IMR-90 (cell line): ENCODE results near the gene SPNS1.

Experiments
- BHLHE40 ChIP-seq: fragments of 150-350 bp; IDR thresholded peaks from 2 replicates; pipeline ENCODE4 v1.6.1; 2016; ENCODE audit warnings: mild to moderate bottlenecking, low read depth, low read length
- CEBPB ChIP-seq: IDR thresholded peaks from 2 replicates; pipeline ENCODE4 v1.6.1; 2012; ENCODE audit warnings: low read depth, low read length, improper control_type of control experiment
- ELK1 ChIP-seq: fragments of 150-350 bp; IDR thresholded peaks from 2 replicates; pipeline ENCODE4 v1.6.1; 2016; ENCODE audit warnings: low read depth, mild to moderate bottlenecking, low read length, moderate library complexity, borderline replicate concordance
- MAFK ChIP-seq: IDR thresholded peaks from 2 replicates; pipeline ENCODE4 v1.6.1; 2012; ENCODE audit warnings: low read depth, low read length, improper control_type of control experiment
- MAZ ChIP-seq: IDR thresholded peaks from 2 replicates; pipeline ENCODE4 v1.6.1; 2012; ENCODE audit warnings: low read depth, mild to moderate bottlenecking, low read length, improper control_type of control experiment, moderate library complexity, borderline replicate concordance
- MXI1 ChIP-seq: IDR thresholded peaks from 2 replicates; pipeline ENCODE4 v1.6.1; 2012; ENCODE audit warnings: low read depth, mild to moderate bottlenecking, low read length, moderate library complexity, borderline replicate concordance
- NFE2L2 ChIP-seq: fragments of 150-350 bp; IDR thresholded peaks from 2 replicates; pipeline ENCODE4 v1.6.1; 2016; ENCODE audit warnings: low read depth, mild to moderate bottlenecking, low read length
- POLR2A ChIP-seq: IDR thresholded peaks from 2 replicates; pipeline ENCODE4 v1.6.1; 2012; ENCODE audit warnings: mild to moderate bottlenecking, low read depth, low read length
- RAD21 ChIP-seq: IDR thresholded peaks from 2 replicates; pipeline ENCODE4 v1.6.1; 2012; ENCODE audit warnings: low read length, improper control_type of control experiment
- RCOR1 ChIP-seq: IDR thresholded peaks from 2 replicates; pipeline ENCODE4 v1.6.1; 2012; ENCODE audit warnings: mild to moderate bottlenecking, low read length, improper control_type of control experiment; ENCODE audit not compliant: insufficient replicate concordance
- RFX5 ChIP-seq: IDR thresholded peaks from 2 replicates; pipeline ENCODE4 v1.8.0; 2012; ENCODE audit warnings: low read depth, mild to moderate bottlenecking, low read length, moderate library complexity
- SMC3 ChIP-seq: fragments of 150-350 bp; IDR thresholded peaks from 2 replicates; pipeline ENCODE4 v1.6.1; 2016; ENCODE audit warnings: low read depth, mild to moderate bottlenecking, antibody characterized with exemption, low read length, moderate library complexity
- TF ChIP-seq, protein P1 (sequence below): conservative IDR thresholded peaks from 2 replicates; pipeline ENCODE4 v1.5.1; 2012; ENCODE audit warnings: mild to moderate bottlenecking, low read depth, low read length, improper control_type of control experiment
- TF ChIP-seq, protein P2 (sequence below): fragments of 150-350 bp; IDR thresholded peaks from 2 replicates; pipeline ENCODE4 v1.6.1; 2017; ENCODE audit warnings: mild to moderate bottlenecking, antibody characterized with exemption, low read length, low read depth

DNA sequence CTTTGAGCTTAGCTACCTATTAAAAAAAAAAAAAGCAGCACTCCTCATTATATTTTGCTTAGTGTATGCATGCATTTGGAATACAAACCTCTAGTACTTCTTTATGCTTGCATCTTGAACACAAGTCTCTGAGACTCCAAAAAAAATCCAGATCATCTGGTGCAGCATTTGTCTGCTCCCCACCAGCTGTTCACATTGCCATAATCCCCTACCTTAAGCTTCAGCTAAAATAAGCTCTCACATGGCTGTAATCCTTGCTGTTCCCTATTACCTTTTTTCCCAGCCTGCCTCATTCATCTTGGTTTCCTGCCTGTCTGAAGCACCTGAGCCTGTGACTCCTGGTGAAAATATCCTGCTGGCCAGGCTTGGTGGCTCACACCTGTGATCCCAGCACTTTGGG, 31.3 kb upstream of the SPNS1 start:
- TF ChIP-seq, protein P1, sequence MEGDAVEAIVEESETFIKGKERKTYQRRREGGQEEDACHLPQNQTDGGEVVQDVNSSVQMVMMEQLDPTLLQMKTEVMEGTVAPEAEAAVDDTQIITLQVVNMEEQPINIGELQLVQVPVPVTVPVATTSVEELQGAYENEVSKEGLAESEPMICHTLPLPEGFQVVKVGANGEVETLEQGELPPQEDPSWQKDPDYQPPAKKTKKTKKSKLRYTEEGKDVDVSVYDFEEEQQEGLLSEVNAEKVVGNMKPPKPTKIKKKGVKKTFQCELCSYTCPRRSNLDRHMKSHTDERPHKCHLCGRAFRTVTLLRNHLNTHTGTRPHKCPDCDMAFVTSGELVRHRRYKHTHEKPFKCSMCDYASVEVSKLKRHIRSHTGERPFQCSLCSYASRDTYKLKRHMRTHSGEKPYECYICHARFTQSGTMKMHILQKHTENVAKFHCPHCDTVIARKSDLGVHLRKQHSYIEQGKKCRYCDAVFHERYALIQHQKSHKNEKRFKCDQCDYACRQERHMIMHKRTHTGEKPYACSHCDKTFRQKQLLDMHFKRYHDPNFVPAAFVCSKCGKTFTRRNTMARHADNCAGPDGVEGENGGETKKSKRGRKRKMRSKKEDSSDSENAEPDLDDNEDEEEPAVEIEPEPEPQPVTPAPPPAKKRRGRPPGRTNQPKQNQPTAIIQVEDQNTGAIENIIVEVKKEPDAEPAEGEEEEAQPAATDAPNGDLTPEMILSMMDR, result no peak
- TF ChIP-seq RFX5 (no peak), MXI1 (no peak), BHLHE40 (no peak), POLR2A (no peak), MAFK (no peak), SMC3 (no peak), RAD21 (no peak), RCOR1 (no peak), CEBPB (no peak), MAZ (no peak), NFE2L2 (no peak), ELK1 (no peak)
- TF ChIP-seq, protein P2, sequence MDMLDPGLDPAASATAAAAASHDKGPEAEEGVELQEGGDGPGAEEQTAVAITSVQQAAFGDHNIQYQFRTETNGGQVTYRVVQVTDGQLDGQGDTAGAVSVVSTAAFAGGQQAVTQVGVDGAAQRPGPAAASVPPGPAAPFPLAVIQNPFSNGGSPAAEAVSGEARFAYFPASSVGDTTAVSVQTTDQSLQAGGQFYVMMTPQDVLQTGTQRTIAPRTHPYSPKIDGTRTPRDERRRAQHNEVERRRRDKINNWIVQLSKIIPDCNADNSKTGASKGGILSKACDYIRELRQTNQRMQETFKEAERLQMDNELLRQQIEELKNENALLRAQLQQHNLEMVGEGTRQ, result no peak
